ENCODE results near the gene PABPC1L2B.
"Not testable (repeated sequence)": the region's sequence is repeated elsewhere in the genome, so short reads cannot be mapped to it uniquely, and the experiment has no call there.

Gene PABPC1L2B

DNA sequence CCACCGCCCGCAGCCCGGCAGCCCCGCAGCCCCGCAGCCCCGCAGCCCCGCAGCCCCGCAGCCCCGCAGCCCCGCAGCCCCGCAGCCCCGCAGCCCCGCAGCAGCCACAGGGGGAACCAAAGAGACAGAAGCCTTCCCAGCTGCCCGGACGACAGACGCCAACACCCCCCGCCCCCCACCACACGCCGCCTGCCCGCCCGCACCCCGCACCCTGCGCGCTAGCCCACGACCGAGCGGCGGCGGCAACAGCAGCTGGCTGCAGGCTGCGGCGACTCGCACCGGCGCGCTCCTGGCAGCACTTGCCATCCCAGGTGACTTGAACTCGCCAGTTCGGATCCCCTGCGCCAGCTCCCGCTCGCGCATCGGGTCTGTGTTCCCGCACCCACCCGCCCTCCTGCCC is at the start of gene PABPC1L2B:
TSS of gene PABPC1L2B (plus strand) at position 207 of the 400 bp plus-strand sequence. CDS start 704 bp downstream, outside the sequence.
- DNase-seq (ENCODE audit: low spot score): not testable (repeated sequence)

GRCh38 chrX:72959971-72960370 is 42.8 kb upstream of the PABPC1L2B start:
- DNase-seq (ENCODE audit: low spot score): not testable (repeated sequence)

- DNase-seq (ENCODE audit: low spot score): not testable (repeated sequence)
Measured at GRCh38 chrX:72971859-72972258, 30.9 kb upstream of the PABPC1L2B start.

- DNase-seq (ENCODE audit: low spot score): not testable (repeated sequence)
Measured at GRCh38 chrX:72974885-72975284, 27.9 kb upstream of the PABPC1L2B start.

GRCh38 chrX:72980894-72981469 is 21.8 kb upstream of the PABPC1L2B start:
- not testable (repeated sequence) for DNase-seq (ENCODE audit: low spot score)

DNA sequence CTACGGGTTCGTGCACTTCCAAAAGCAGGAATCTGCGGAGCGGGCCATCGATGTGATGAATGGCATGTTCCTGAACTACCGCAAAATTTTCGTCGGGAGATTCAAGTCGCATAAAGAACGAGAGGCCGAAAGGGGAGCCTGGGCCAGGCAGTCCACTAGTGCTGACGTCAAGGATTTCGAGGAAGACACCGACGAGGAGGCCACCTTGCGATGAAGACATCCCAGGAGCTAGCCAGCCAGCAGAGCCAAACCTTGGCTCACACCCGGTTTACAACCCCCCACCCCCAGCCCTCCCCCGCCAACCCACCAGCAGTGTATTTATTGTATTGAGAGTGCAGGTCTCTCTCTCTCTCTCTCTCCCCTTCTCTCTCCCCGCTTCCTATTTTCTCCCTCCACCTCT is 1.3 kb downstream of the PABPC1L2B start:
- not testable (repeated sequence) for DNase-seq (ENCODE audit: low spot score)

DNA sequence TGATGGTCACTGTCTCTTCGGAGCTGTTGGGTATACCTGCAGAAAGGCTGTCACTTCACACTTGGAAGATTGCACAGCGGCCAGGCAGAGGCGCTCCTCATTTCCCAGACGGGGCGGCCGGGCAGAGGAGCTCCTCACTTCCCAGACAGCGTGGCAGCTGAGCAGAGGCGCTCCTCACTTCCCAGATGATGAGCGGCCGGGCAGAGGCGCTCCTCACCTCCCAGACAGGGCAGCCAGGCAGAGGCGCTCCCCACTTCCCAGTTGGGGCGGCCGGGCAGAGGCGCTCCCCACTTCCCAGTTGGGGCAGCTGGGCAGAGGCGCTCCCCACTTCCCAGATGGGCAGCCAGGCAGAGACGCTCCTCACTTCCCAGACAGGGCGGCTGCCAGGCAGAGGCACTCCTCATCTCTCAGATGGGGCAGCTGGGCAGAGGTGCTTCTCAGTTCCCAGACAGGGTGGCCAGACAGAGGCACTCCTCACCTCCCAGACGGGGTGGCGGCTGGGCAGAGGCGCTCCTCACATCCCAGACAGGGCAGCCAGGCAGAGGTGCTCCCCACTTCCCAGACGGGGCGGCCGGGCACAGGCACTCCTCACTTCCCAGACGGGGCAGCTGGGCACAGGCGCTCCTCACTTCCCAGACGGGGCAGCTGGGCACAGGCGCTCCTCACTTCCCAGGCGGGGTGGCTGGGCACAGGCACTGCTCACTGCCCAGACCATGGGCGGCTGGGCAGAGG is 18.8 kb downstream of the PABPC1L2B start:
- no peak for DNase-seq (ENCODE audit: low spot score)

DNA sequence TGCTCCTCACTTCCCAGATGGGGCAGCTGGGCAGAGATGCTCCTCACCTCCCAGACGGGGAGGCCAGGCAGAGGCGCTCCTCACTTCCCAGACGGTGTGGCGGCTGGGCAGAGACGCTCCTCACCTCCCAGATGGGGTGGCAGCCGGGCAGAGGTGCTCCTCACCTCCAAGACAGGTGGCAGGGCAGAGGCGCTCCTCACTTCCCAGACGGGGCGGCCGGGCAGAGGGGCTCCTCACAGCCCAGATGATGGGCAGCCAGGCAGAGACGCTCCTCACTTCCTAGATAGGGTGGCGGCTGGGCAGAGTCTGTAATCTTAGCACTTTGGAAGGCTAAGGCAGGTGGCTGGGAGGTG is 19.3 kb downstream of the PABPC1L2B start:
- not testable (repeated sequence) for DNase-seq (ENCODE audit: low spot score)

DNA sequence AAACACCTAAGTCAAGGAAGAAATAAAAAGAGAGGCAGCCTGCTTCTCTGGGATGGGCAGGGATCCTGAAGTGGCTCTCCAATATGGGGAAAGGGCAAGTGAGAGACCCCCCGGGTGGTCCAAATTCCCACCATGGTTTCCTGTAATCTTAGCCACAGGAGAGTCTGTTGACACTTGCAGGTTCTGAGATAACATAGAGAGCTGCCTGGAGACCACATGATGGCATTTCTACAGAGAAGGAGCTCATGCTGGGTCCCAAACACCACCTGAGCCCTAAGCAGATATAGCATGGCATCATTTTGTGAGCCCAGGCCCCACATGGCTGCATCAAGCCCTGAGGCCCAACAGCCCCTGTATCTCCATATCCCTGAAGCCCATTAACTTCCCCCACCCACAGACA is 26.1 kb downstream of the PABPC1L2B start:
- no peak for DNase-seq (ENCODE audit: low spot score)

All from CD4-positive, alpha-beta T cell treated with Interleukin-15 for 4 hours (primary cell).